Measurements from ENCODE around the gene PCGF3. TPM values are rescaled to one million over a fixed set of nuclear protein-coding genes. Genes with fewer than 3 reads are reported as not detected.
"Not testable (repeated sequence)": the region's sequence is repeated elsewhere in the genome, so short reads cannot be mapped to it uniquely, and the experiment has no call there.

PCGF3 gene
- polyA plus RNA-seq, 12 donors = 41.0 to 103 (median 56.2) TPM; not detected in 1

DNA sequence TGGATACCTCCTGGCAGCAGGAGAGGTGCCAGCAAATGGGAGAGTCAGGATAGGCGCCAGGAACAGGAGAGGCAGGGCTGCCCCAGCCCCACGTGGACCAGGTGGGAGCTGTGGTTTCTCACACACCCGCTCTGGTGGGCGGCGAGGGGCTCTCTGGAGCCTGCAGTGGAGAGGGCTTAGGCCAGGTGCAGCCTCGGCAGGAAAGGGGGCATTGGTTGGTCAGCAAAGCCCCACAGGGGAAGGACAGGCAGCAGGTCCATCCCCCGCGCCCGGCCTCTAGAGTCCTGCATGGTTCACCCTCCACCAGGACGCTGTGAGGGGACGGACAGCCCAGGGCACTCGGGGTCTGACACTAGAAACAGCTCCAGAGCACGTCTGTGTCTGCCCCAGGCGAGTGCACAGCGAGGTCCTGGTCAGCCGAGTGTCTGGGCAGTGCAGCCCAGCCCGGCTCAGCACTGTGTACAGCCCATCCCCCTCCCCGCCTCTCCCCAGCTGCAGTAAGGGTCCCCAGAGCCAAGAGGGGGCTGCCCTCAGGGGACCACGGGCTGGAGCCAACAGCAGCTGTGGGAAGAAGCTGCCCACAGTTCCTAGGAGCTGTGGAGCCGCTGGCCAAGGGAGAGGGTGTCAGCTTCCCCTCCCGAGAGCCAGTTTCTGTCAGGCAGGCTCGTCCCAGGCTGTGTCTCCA lies 39.7 kb upstream of the PCGF3 start:
- DNase-seq = no peak

DNA sequence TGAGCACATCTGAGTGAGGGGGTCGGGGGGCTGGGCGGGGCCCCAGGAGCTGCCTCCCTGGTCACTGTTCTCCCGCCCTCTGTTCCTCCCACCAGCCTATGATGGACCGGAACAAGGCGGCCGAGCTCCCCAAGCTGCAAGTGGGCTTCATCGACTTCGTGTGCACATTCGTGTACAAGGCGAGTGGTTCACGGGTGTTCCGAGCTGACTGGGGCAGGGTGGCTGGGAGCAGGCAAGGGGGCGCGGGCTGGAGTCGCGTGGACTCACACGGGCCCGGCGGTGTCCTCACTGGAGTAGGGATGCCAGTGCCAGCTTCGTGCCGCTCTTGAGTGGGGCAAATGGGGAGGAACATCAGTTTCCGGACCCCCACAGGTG lies 39.2 kb upstream of the PCGF3 start:
- no peak for DNase-seq

DNA sequence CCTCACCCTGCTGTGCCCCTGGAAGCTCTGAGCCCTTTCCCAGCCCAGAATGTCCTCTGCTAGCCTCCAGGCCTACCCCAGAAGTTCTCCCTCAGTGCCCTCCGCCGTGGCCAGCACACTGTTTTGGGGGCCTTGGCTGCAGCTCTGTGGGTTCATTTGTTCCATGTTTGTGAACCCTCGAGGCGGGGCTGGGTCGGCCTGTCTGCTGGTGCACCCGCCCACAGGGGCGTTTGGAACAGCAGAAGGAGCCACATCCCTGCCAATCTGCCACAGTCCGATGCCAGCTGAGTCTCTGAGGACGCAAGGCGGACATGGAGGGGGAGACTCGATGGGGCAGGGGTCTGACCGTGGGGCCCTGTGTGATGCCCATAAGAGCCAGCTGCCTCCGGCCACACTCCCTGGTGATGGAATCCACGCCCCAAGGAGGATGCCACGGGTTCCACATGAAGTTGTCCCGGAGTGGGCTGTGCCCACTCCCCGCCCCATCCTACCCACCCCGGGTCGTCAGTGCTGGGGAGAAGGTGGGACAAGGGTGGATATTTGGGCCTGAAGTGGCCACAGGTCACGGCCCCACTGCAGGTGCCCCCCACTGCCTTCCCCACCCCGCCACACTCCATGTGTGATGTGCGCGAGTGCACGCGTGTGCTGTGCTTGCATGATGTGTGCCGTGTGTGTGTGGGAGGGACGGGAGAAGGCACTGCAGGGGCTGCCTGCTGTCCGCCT lies 38.6 kb upstream of the PCGF3 start:
- DNase-seq = no peak

DNA sequence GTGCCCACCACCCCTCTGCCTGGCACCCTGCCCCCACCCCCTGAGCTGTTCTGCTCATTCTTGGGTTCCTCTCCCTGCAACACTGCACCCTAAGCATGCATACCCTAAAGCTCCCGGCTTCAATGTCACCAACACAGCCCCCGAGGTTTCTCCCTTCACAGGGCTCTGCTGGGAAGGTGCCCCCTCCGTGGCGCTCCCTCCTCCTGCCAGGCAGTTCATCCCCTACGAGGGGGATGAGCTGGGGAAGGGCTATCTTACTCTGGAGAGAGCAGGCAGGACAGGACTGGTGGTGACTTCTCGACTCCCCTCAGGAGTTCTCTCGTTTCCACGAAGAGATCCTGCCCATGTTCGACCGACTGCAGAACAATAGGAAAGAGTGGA lies 38.1 kb upstream of the PCGF3 start:
- no peak for DNase-seq

DNA sequence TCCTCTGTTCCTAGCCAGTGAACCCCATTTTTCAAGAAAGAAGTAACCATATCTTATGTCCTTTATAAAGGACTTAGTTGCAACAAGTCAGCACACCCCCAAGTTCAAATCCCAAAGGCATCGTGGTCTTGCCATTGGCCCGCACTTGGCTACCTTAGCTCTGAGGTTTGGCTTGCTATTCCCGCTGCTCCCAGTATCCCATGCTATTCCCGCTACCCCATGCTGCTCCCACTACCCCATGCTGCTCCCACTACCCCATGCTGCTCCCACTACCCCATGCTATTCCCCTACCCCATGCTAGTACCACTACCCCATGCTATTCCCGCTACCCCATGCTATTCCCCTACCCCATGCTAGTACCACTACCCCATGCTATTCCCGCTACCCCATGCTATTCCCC lies 37.4 kb upstream of the PCGF3 start:
- not testable (repeated sequence) for DNase-seq

DNA sequence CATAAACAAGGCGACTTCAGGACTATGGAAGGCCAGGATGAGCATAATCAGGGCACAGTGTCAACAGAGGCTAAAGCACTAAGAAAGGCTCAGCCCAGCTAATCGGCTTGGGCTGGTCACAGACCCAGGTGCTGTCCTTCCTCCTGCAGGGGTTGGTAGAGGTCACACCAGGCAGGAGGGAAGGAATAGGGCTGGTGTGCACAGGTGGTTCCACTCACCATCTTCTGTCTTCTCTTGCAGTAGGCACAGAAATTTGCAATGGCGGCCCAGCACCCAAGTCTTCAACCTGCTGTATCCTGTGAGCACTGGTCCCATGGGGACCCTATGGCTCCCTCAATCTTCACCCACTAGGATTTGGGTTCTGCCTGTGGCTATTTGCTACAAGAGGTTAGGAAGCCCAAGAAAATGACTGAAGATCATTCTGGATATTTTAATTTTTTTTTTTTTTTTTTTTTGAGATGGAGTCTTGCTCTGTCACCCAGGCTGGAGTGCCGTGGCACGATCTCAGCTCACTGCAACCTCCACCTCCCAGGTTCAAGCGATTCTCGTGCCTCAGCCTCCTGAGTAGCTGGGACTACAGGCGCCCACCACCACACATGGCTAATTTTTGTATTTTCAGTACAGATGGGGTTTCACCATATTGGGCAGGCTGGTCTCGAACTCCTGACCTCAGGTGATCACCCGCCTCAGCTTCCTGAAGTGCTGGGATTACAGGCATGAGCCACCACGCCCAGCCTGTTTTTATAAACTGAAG lies 35.6 kb upstream of the PCGF3 start:
- DNase-seq = not testable (repeated sequence)

DNA sequence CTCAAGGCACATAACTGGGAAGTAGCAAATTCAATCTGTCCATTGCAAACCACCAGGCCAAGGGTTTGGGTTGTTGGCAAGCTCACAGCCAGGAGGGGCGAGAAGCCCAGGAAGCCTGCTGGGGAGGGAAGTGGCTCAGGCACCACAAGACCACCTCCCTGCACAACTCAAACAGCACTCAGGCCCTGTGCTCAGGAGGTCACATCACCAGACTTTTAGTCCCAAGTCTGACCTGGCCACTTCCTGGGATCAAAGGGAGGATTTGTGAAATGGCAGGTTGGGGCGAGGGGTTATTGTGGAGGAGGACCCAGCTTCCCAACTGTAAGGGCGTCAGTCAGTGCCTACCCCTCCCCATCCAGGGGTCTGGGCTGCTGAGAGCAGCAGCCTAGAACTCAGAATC lies 33.9 kb upstream of the PCGF3 start:
- no peak for DNase-seq

DNA sequence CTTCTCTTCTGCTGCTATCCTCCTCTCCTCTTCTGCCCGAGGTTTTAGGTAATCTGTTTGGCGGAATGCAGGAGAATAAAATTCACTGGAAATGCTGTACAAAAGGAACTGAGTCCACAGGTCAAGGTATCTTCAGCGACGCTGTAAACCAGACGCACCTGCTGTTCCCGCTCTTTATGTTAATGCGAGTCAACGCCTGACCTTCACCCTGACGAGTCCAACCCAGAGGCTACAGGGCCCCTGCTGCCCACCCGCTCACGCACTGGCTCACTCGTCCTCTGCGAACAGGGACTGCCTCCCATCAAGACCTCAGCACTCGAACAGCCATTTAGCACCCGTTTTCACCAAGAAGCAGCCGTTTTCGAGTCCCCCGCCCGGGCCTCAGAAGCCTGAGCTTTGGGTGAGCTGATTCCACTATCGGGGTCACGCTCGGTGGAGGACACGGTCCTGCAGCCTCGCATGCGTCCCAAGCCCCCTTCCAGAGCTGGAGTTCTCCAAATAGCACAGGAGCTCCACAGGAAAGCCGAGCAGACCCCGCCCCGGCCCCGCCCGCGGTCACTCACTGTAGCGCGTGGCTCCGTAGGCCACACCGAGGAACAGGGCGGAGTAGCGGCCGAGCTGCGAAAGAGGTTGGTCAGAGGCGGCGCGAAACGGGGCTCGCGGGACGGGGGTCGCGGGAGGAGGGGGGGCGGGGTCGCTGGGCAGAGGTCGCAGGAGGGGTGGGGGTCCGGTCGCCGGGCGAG lies 32.1 kb upstream of the PCGF3 start:
- DNase-seq = no peak

DNA sequence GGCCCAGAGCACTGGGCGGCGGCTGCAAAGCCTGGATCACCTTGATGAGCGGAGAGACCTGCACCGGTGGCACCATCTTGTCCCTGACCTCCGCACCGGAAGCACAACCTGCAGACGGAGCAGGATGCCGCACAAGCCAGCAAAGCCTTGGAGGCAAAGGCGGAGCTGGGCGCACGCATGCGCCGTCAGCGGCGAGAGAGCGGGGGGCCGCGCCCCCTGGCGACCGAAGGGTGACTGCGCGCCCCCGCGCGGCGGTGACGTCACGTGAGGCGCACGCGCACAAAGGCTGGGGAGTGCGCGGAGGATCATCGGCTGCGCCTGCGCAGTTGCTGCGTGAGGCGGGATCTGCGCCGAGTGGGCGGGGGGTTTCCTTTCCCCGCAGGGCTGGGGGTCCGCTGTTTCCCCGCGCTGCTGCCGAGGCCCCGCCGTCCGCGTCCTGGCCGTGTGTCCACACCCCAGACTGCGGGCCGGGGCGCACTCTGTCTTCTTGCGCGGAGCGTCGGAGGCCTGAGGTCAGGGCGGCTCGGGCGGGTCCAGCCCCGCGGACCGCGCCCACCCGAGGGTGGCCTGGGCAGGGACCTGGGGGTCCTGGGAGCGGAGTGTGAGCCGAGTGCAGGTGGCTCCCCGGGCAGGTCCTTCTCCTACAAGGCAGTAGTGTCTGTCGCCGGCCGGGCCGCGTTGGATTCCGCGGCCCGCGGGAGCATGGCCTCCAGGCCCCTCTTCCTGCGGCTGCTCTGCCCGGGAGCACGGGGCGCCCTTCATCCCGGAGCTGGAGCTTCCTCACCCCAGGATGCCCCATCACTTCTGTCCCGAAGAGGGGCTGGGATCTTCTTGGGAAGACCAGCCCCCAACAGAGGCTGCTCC lies 31.2 kb upstream of the PCGF3 start, which contains the start of the genes ATP5ME and MYL5:
Gene ATP5ME, minus strand, starts transcription at position 105 of the 864 bp plus-strand sequence. Its CDS starts 29 bp downstream, at position 76.
Gene MYL5, plus strand, starts transcription at position 371 of the 864 bp plus-strand sequence. CDS start 3,485 bp downstream, outside the sequence.
- DNase-seq = peak; percentile 97

DNA sequence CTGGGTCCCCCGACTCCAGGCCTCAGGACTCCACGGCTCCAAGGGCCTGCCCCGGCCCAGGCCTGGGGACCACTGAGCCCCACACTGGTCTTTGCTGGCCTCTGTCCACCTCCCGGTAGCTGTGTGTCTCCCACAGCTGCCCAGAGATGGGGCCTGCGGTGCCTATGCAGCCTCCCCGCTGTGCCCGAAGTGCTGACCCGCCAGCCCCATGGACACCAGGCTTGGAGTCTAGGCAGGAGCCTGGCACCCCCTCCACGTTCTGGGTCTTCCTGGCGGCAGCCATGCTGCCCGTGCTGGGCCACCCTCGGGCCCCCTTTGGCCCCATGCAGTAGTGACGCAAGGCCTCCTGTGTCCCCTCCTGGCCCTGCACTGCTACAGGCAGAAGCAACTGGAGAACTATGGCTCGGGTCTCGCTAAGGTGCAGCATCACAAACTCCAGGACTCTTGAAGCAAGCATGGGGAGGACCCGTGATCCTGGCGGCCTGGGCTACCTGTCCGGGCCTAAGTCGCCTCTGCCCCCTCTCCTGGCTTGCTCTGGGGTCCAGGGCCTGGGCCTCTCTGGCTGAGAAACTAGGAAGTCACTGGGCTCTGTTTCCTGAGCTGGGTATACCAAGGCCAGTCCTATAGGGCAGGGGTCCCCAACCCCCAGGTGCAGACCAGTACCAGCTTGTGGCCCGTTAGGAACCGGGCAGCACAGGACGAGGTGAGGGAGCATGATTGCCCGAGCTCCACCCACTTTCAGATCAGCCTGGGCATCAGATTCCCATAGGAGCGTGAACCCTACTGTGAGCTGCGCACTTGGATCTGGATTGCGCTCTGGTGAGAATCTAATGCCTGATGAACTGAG lies 30.4 kb upstream of the PCGF3 start:
- DNase-seq = no peak

DNA sequence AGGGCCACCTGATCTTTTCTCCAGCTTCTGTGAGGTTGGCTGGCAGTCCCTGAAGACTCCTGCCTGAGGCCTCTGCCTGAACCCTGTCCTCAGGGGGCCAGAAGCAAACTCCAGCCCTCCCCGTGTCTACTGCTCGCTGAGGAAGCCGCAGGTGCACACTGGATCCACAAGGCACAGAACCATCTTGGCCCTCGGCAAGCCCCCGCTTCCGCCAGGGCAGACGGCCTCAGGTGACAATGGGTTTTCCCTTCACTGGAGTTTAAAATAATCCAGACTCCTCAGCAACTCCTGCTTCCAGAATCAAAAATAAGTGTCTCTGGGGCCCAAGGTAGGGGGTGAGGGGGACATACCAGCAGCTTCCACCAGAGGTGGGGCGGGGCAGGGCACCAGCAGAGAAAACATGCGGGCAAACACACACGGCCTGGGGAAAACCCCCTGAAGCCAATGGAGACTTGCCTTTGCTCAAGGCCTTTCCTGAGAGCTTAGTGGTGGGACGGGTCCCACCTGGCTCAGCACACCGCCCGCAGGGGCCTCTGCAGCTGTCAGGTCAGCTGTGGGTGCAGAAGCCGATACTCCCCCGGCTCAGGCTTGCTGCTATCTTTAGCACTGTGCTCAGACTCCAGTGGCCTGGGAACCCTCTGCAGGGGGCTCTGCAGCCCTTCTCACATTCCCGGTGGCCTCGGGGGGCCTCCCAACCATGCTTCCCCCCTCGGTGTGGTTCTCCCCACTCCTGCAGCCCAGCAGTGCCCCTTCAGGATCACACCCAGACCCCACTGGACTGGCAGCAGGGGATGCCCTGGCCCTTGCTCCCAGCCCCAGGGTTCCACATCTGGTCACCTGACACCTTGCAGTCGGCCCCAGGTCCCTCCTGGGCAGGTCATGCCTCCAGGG lies 29.4 kb upstream of the PCGF3 start:
- no peak for DNase-seq

DNA sequence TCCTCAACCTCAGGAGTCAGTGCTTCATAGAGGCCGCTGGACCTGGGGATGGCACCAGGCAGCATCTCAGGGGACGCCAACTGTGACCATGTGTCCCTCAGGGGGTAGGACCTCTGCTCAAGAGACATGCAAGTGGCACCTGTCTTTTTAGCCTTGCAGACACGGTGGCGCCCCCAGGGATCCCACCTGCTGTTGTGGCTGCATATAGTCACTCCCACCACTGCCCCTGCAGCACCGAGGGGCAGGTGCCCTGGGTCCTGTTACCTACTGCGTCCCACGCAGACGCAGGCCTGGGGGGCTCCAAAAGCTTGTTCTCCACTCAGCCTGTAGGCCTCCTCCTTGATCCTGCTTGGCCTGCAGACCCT lies 28.8 kb upstream of the PCGF3 start:
- no peak for DNase-seq

DNA sequence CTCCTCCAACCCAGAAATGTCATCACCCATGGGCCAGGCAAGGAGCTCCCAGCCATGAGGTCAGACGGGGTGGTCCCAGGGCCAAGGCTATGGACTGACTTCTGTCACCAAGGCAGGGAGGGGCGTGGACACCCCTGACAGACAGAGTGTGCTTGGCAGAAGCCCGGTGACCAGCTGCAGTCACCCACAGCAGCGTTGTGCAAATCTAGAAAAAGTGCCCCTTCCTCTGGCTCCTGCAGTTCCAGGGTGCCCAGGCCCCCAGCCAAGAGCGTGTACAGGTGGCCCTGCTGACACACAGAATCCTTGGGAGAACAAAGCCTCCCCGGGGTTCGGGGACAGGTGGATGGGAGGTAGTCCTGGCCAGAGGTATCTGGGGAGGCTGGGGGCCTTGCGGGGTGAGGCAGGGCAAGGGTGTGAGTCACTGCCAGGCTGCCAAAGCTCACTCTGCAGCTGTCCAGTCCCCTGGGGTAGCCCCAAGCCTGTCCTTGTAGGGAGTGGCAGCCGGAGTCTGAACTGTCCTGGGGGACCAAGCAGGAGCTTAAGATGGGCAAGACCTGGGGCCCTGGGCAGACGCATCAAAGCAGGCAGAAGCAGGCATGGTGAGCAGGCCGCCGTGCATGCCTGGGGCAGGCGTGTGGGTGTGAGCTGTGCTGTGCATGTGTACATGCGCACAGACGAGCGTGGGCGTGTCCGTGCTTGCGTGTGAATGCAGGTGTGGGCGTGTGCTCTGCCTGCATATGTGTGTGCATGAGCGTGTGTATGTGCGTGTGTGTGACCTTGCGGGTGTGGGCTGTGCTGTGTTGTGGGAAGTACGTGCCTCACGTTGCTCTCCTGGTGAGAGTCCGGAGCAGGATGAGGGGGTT lies 28.0 kb upstream of the PCGF3 start:
- no peak for DNase-seq

DNA sequence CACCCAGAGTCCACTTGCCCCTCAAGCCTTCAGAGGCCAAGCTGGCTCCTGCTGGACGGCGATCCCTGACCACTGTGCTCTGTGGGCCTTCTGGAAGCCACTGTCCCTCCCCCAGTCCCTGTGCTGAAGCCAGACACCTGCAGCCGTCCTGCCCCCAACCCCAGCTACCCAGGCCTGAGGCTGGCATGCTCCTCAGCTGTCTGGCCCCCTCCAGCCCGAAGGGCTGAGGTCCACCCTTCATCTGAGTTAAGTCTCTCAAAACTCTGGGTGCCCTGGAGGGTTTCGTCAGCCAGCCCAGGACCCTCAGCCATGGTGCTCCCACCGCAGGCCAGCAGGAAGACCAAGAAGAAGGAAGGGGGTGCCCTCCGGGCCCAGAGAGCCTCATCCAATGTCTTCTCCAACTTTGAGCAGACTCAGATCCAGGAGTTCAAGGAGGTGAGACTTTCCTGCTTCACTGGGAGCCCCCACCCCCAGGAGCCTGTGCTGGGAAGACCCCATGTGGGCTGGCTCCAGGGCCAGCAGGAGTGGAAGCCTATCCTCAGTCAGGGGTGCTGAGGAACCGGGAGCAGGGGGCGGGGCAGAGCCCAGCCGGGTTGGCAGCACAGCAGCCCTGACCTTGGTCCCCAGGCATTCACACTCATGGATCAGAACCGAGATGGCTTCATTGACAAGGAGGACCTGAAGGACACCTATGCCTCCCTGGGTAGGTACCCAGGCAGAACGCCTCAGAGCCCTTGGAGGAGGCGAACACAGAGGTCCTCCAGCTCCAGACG lies 27.1 kb upstream of the PCGF3 start:
- no peak for DNase-seq

DNA sequence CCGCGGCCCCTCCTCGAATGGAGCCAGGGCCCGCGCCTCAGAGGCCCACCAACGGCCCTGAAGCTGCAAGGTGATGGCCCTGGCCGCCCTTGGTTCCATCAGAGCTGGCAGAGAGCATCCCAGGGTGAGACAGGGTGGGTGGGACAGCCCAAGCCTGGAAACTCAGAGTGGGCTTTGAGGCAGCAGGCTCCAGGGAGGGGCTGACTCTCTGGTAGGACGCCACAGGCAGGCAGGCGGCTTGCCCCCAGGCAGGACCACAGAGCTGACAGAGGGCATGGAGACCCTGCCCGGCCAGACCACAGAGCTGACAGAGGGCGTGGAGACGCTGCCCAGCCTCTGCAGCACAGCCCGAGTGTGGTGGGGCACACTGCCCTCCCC lies 26.5 kb upstream of the PCGF3 start:
- DNase-seq = no peak

DNA sequence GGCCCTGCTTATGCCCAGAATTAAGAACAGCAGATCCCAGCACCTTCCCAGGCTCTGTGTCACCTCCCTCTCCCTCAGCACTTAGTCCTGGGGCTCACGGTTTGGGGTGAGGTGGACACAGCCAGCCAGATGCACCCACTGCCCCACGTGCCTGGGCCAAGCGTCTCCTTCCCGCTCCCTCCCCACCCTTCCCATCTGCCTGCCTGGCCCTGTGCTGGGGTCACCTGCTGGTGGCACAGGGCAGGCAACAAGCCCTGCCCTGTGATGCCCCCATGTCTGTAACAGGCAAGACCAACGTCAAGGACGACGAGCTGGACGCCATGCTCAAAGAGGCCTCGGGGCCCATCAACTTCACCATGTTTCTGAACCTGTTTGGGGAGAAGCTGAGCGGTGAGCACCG lies 26.0 kb upstream of the PCGF3 start:
- DNase-seq = no peak

DNA sequence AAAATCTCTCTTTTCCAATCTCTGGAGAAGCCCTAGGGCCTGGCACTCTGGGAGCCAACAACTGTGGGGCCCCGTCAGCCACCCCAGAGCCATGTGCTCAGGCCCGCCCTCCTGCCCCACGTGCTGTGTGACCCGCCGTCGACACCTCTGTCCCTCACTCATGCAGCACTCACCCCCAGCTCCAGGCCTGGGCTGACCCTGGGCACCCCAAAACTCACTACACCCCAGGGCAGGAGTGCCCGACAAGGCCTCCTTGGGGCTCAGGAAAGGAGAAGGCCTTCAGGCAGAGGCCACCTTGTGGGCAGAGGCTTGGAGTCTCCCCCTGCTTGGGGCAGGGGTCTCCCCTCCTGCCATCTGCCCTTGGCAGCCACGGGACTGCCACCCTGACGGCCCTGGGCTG lies 25.5 kb upstream of the PCGF3 start:
- DNase-seq = no peak

Measured in muscle of arm (tissue), 12 donors.